Left colon (tissue), 2 donors: ENCODE data around the gene MAP7. TPM values are rescaled to one million over a fixed set of nuclear protein-coding genes. Genes with fewer than 3 reads are reported as not detected.
"Not testable (repeated sequence)": the region's sequence is repeated elsewhere in the genome, so short reads cannot be mapped to it uniquely, and the experiment has no call there.

Experiments used
- ATAC-seq: fragments of 200-7000 bp; cut with Tn5 transposase; one replicate; pipeline ENCODE4 v1.9.1; 2020; ENCODE audit warnings: mild to moderate bottlenecking, moderate library complexity
- DNase-seq, 2 donors: peaks; one replicate each; pipeline ENCODE4 v3.0.0-alpha.2; 2020
- intact Hi-C, 2 donors: fragments of 100-400 bp; cut with DNase I in 1 of 2; cut with micrococcal nuclease in 1 of 2; formaldehyde crosslinking; loops; one replicate each; pipeline versions ENCODE4 v1.11.2 to v1.14.0; 2022; cut with DNase I, micrococcal nuclease
- total RNA-seq, 2 donors: library from RNA; stranded (reverse); fragmentation: NEBNext Ultra II Directional; extraction: Animal tissue kit (Norgen Biotek cat#: 25700); gene quantifications; one replicate each; pipeline ENCODE4 v1.2.1, GENCODE V29; 2021
- donor health status: DM: no; HTN: no; CAD: no.
- donor health status: DM: yes; HTN: yes; CAD: no.

The MAP7 gene
- total RNA-seq, 2 donors from 2014 or later, result 72.6 to 82.7 TPM

- no peak for DNase-seq
- intact Hi-C loops, result no loop called here
- no peak for ATAC-seq
Observed at GRCh38 chr6:136335736-136336363, 214.4 kb downstream of the MAP7 start.

- ATAC-seq (no peak), DNase-seq (no peak)
- intact Hi-C loops, result no loop called here
Observed at GRCh38 chr6:136334853-136335252, 215.4 kb downstream of the MAP7 start.

GRCh38 chr6:136334465-136334846 lies 215.8 kb downstream of the MAP7 start:
- DNase-seq, result no peak
- intact Hi-C loops, result no loop called here
- ATAC-seq, result no peak

- DNase-seq (no peak), ATAC-seq (peak; percentile 73)
- intact Hi-C loops, result no loop called here
Observed at GRCh38 chr6:136333824-136334464, 216.3 kb downstream of the MAP7 start.

- no peak for ATAC-seq
- intact Hi-C loops, result no loop called here
- DNase-seq, result no peak
Observed at GRCh38 chr6:136331461-136331860, 218.8 kb downstream of the MAP7 start.

GRCh38 chr6:136330634-136331033 lies 219.6 kb downstream of the MAP7 start:
- intact Hi-C loops, result no loop called here
- ATAC-seq, result no peak

GRCh38 chr6:136326038-136326553 lies 224.1 kb downstream of the MAP7 start:
- no peak for ATAC-seq
- intact Hi-C loops, result no loop called here
- DNase-seq, result no peak

More at GRCh38 chr6:136330634-136331033, 219.6 kb downstream of the MAP7 start:
- no peak for DNase-seq

- ATAC-seq, result no peak
- intact Hi-C loops, result no loop called here
- no peak for DNase-seq
Observed at GRCh38 chr6:136324686-136325380, 225.4 kb downstream of the MAP7 start.

GRCh38 chr6:136323431-136324112 lies 226.7 kb downstream of the MAP7 start:
- intact Hi-C loops, result no loop called here
- DNase-seq, result no peak
- ATAC-seq, result no peak

GRCh38 chr6:136319732-136320131 lies 230.5 kb downstream of the MAP7 start:
- intact Hi-C loops, result no loop called here
- DNase-seq, result no peak
- no peak for ATAC-seq

GRCh38 chr6:136318676-136319075 lies 231.5 kb downstream of the MAP7 start:
- intact Hi-C loops, result no loop called here
- no peak for ATAC-seq
- DNase-seq, result no peak

- intact Hi-C loops, result no loop called here
- DNase-seq (no peak), ATAC-seq (no peak)
Observed at GRCh38 chr6:136317971-136318370, 232.3 kb downstream of the MAP7 start.

GRCh38 chr6:136317021-136317694 lies 233.1 kb downstream of the MAP7 start:
- DNase-seq (peak; percentile 32 to 54), ATAC-seq (peak; percentile 91)

GRCh38 chr6:136315594-136315993 lies 234.6 kb downstream of the MAP7 start:
- no peak for DNase-seq
- no peak for ATAC-seq
- intact Hi-C loops, result no loop called here

More at GRCh38 chr6:136317021-136317694, 233.1 kb downstream of the MAP7 start:
- intact Hi-C loops, result no loop called here

GRCh38 chr6:136312975-136313374 lies 237.2 kb downstream of the MAP7 start:
- DNase-seq (no peak), ATAC-seq (no peak)
- intact Hi-C loops, result no loop called here

- ATAC-seq (no peak), DNase-seq (no peak)
- intact Hi-C loops, result no loop called here
Observed at GRCh38 chr6:136309729-136310311, 240.4 kb downstream of the MAP7 start.

GRCh38 chr6:136309171-136309570 lies 241.1 kb downstream of the MAP7 start:
- intact Hi-C loops, result no loop called here
- no peak for ATAC-seq
- no peak for DNase-seq

- DNase-seq, ATAC-seq, intact Hi-C loops: not testable (repeated sequence)
Observed at GRCh38 chr6:136308469-136308868, 241.8 kb downstream of the MAP7 start.

GRCh38 chr6:136307351-136307750 lies 242.9 kb downstream of the MAP7 start:
- no peak for ATAC-seq
- intact Hi-C loops, result no loop called here
- DNase-seq, result no peak
